NCI-H2171 treated with DMSO at 0.1 percent for 48 hours (cell line): Measurements from ENCODE around the gene KLHL29.

Experiments
- DNase-seq: peaks from one replicate; lab custom pipeline; 2025; lab: John Stamatoyannopoulos, UW

The KLHL29 gene

GRCh38 chr2:23571085-23571484 lies 186.1 kb downstream of the KLHL29 start:
- no peak for DNase-seq

- no peak for DNase-seq
These were observed 186.7 kb downstream of the KLHL29 start for GRCh38 chr2:23571527-23572282.

GRCh38 chr2:23574919-23575654 lies 190.1 kb downstream of the KLHL29 start:
- DNase-seq = no peak

- peak; percentile 48 for DNase-seq
These were observed 194.1 kb downstream of the KLHL29 start for GRCh38 chr2:23578964-23579671.

- DNase-seq = no peak
These were observed 194.7 kb downstream of the KLHL29 start for GRCh38 chr2:23579674-23580073.

GRCh38 chr2:23583467-23583866 lies 198.5 kb downstream of the KLHL29 start:
- peak; percentile 79 for DNase-seq

GRCh38 chr2:23584054-23584745 lies 199.2 kb downstream of the KLHL29 start:
- peak; percentile 99 for DNase-seq

- peak; percentile 98 for DNase-seq
These were observed 200.5 kb downstream of the KLHL29 start for GRCh38 chr2:23585273-23586170.

- peak; percentile 14 for DNase-seq
These were observed 201.8 kb downstream of the KLHL29 start for GRCh38 chr2:23586741-23587306.

GRCh38 chr2:23587341-23587880 lies 202.4 kb downstream of the KLHL29 start:
- peak; percentile 27 for DNase-seq

- no peak for DNase-seq
These were observed 203.1 kb downstream of the KLHL29 start for GRCh38 chr2:23588106-23588505.

GRCh38 chr2:23588508-23589201 lies 203.7 kb downstream of the KLHL29 start:
- no peak for DNase-seq

GRCh38 chr2:23589220-23589647 lies 204.3 kb downstream of the KLHL29 start:
- DNase-seq = peak; percentile 38

- peak; percentile 48 for DNase-seq
These were observed 204.8 kb downstream of the KLHL29 start for GRCh38 chr2:23589739-23590138.

- no peak for DNase-seq
These were observed 205.4 kb downstream of the KLHL29 start for GRCh38 chr2:23590241-23590869.

- no peak for DNase-seq
These were observed 206.1 kb downstream of the KLHL29 start for GRCh38 chr2:23591111-23591510.

GRCh38 chr2:23592061-23592685 lies 207.2 kb downstream of the KLHL29 start:
- DNase-seq = no peak

- DNase-seq = no peak
These were observed 208.1 kb downstream of the KLHL29 start for GRCh38 chr2:23592898-23593751.
